HG02798 (cell line): ENCODE data around the gene JAGN1.
A peak's percentile ranks its signal among the peaks of the same experiment; 100 is the strongest.
"Not testable (repeated sequence)": the region's sequence is repeated elsewhere in the genome, so short reads cannot be mapped to it uniquely, and the experiment has no call there.

Experiments used
- ATAC-seq: cut with Tn5 transposase; IDR thresholded peaks from one replicate; pipeline ENCODE4 v1.9.1; 2021; ENCODE audit warnings: mild to moderate bottlenecking; ENCODE audit not compliant: unreplicated experiment, poor library complexity

The JAGN1 gene

GRCh38 chr3:9915254-9916141 is 25.1 kb downstream of the JAGN1 start:
- peak; percentile 41 for ATAC-seq

GRCh38 chr3:9916346-9916733 is 25.9 kb downstream of the JAGN1 start:
- ATAC-seq, result no peak

- ATAC-seq, result no peak
Measured at GRCh38 chr3:9916734-9917680, 26.6 kb downstream of the JAGN1 start, which contains the start of gene IL17RC. IL17RC (plus strand) TSS chr3:9917098; CDS start chr3:9917316, 218 bp downstream.

GRCh38 chr3:9917820-9918219 is 27.4 kb downstream of the JAGN1 start:
- ATAC-seq, result no peak

DNA sequence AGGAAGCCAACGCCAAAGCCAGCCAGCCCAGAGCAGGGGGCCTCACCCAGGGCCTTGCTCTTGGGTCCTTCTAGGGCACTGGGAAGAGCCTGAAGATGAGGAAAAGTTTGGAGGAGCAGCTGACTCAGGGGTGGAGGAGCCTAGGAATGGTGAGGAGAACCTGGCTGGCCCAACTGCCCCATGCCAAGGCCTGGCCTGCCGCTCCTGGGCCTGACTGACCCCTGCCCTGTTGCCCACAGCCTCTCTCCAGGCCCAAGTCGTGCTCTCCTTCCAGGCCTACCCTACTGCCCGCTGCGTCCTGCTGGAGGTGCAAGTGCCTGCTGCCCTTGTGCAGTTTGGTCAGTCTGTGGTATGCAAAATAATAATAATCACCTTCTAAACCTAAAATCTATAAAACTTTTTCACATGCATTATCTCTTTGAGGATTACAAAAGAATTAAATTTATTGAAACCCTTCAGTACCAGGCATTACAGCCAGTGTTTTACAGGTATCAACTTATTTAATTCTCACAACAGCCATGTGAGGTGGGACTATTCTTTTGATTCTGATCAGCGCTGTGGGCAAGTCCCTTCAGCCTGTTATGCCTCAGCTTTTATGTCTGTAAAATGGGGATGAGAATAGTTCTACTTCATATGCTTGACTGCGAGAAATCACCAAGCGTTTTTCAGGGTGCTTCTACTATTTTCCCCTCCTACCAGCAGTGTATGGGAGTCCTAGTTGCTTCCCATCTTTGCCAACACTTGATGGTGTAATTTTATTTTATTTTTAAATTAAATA is 28.0 kb downstream of the JAGN1 start:
- ATAC-seq, result no peak

- ATAC-seq, result no peak
Measured at GRCh38 chr3:9928158-9928557, 37.7 kb downstream of the JAGN1 start.

GRCh38 chr3:9930804-9931418 is 40.5 kb downstream of the JAGN1 start:
- no peak for ATAC-seq

DNA sequence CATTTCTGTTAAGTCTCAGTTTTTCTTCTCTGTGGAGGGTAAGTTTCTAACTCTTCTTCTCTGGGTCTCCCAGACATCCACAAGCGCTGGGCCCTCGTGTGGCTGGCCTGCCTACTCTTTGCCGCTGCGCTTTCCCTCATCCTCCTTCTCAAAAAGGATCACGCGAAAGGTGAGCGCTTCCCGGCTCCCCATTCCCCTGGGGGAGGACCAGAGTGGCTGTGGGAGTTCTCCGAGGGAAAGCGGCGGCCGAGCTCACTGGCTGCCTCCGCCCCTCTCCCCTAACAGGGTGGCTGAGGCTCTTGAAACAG is 42.1 kb downstream of the JAGN1 start:
- no peak for ATAC-seq

DNA sequence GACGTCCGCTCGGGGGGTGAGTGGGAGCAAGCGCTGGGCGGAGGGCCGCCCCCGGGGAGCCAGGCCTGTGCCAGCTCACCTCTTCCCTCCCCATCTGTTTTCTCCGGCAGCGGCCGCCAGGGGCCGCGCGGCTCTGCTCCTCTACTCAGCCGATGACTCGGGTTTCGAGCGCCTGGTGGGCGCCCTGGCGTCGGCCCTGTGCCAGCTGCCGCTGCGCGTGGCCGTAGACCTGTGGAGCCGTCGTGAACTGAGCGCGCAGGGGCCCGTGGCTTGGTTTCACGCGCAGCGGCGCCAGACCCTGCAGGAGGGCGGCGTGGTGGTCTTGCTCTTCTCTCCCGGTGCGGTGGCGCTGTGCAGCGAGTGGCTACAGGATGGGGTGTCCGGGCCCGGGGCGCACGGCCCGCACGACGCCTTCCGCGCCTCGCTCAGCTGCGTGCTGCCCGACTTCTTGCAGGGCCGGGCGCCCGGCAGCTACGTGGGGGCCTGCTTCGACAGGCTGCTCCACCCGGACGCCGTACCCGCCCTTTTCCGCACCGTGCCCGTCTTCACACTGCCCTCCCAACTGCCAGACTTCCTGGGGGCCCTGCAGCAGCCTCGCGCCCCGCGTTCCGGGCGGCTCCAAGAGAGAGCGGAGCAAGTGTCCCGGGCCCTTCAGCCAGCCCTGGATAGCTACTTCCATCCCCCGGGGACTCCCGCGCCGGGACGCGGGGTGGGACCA is 42.6 kb downstream of the JAGN1 start:
- peak; percentile 70 for ATAC-seq

GRCh38 chr3:9933561-9934234 is 43.3 kb downstream of the JAGN1 start, which contains the start of gene CRELD1:
CRELD1 (plus strand) TSS chr3:9933834; CDS start chr3:9934439, 605 bp downstream.
- ATAC-seq, result peak; percentile 91

DNA sequence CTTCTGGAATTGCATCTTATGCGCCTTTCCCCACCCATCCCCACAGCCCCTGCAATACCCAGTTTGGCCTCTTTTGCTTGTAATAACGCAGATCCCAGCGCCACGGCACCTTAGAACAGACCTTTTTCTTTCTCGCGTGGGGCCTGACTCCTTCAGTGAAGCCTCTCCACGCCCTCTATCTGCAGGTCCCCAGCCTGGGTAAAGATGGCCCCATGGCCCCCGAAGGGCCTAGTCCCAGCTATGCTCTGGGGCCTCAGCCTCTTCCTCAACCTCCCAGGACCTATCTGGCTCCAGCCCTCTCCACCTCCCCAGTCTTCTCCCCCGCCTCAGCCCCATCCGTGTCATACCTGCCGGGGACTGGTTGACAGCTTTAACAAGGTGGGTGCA is 43.8 kb downstream of the JAGN1 start:
- ATAC-seq, result no peak

DNA sequence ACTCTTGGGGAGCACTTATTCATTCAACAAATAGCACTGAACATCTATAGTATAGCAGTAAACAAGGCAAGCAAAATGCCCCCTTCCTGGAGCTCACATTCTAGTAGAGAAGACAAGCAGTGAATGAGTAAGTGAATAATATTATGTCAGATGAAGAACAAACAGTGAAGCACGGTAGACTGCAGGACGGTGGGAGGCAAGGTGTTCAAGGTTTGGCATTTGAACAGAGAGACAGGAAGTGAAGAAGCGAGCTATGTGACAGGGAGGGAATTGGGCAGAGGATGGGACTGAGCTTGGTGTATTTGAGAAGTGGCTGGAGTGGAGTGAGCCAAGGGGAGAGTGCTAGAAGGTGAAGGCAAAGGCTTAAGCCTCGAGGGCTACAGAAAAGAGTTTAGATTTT is 44.6 kb downstream of the JAGN1 start:
- ATAC-seq, result no peak

DNA sequence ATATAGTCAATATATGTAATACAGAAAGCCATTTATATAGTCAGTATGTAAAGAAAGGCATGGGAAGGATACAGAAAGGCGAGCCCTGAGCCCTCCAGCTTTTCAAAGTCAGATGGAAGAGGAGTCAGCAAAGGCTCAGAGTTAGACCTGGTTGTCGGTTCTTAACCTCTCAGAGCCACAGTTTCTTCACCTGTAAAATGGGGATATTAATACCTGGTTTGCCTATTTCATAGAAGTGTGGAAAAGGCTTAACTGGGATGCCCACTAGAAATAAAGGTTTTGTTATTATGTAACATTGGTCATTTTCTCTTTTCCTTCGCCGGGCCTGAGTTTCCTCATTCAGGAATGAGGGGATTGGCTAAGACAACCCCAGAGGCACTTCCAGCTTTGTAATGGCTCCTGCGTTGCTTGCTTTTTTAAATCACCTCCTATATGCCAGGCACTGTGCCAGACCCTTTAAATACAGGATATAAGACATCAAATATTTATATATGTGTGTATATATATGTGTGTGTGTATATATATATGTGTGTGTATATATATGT is 45.6 kb downstream of the JAGN1 start:
- no peak for ATAC-seq

- ATAC-seq, result no peak
Measured at GRCh38 chr3:9937486-9938238, 47.3 kb downstream of the JAGN1 start.

GRCh38 chr3:9938966-9939365 is 48.6 kb downstream of the JAGN1 start:
- no peak for ATAC-seq

DNA sequence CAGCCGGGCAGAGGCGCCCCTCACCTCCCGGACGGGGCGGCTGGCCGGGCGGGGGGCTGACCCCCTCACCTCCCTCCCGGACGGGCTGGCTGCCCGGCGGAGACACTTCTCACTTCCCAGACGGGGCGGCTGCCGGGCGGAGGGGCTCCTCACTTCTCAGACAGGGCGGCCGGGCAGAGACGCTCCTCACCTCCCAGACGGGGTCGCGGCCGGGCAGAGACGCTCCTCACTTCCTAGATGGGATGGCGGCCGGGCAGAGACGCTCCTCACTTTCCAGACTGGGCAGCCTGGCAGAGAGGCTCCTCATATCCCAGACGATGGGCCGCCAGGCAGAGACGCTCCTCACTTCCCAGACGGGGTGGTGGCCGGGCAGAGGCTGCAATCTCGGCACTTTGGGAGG is 49.5 kb downstream of the JAGN1 start:
- not testable (repeated sequence) for ATAC-seq

DNA sequence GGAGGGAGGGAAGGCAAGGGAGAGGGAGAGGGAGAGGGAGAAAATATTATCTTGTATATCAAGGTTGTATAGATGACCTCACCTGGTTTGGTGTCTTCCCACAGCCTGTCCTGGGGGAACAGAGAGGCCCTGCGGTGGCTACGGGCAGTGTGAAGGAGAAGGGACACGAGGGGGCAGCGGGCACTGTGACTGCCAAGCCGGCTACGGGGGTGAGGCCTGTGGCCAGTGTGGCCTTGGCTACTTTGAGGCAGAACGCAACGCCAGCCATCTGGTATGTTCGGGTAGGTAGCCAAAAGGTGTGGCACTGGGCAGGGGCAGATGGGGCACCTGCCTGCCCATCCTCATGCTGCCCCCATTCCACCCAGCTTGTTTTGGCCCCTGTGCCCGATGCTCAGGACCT is 50.3 kb downstream of the JAGN1 start:
- ATAC-seq, result no peak

DNA sequence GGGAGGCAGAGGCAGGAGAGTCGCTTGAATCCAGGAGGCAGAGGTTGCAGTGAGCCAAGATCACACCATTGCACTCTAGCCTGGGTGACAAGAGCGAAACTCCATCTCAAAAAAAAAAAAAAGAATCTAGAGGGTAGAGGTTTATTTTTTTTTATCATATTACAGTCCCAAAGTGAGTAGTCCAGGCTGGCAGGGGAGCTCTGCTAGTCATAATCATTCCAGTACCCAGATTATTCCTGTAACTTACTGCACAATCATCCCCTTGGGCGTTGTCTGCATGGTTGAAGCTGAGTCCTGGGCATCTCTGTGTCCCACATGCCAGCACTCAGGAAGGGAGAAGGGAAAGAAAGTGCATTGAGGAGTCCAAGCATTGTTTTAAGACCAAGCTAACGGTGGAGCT is 51.8 kb downstream of the JAGN1 start:
- ATAC-seq, result no peak
